CD4-positive, alpha-beta T cell (primary cell): ENCODE data around the gene EIF5A. TPM values are rescaled to one million over a fixed set of nuclear protein-coding genes. Genes with fewer than 3 reads are reported as not detected.
"Not testable (repeated sequence)": the region's sequence is repeated elsewhere in the genome, so short reads cannot be mapped to it uniquely, and the experiment has no call there.

ENCODE experiments used
- ATAC-seq: fragments of 200-7000 bp; cut with Tn5 transposase; one replicate; pipeline ENCODE4 v1.10.0; 2022; ENCODE audit warnings: mild to moderate bottlenecking; ENCODE audit not compliant: poor library complexity
- CTCF ChIA-PET: fragments of 350-600 bp; sonication (Branson Sonifier 250); formaldehyde crosslinking; loops from one replicate; lab custom pipeline; 2021; ENCODE audit warnings: antibody characterized with exemption, inconsistent platforms; lab: Charles Lee
- POLR2A ChIA-PET: fragments of 350-600 bp; sonication (Branson Sonifier 250); formaldehyde crosslinking; loops from one replicate; lab custom pipeline; 2021; ENCODE audit warnings: antibody characterized with exemption, inconsistent platforms; lab: Charles Lee
- DNase-seq, 14 experiments: peaks; one replicate each; pipeline ENCODE4 v3.0.0-alpha.2; 2013 to 2020; ENCODE audit warnings: mixed read lengths in 2 of 14
- H3K27ac ChIP-seq, 2 donors: one replicate each; pipeline versions ENCODE4 v1.5.1 to v1.7.0; 2013; ENCODE audit warnings: low read length in 2 of 2, low read depth in 1 of 2, mild to moderate bottlenecking in 1 of 2
- H3K27me3 ChIP-seq, 2 experiments: 1 replicate in 1 of 2; 2 replicates in 1 of 2; pipeline versions ENCODE4 v1.6.1 to v1.7.0; 2013; ENCODE audit warnings: low read length in 2 of 2, control low read depth in 1 of 2, mild to moderate bottlenecking in 1 of 2, moderate library complexity in 1 of 2; ENCODE audit not compliant: insufficient read depth in 2 of 2, control insufficient read depth in 1 of 2
- H3K36me3 ChIP-seq: one replicate; pipeline ENCODE4 v1.6.1; 2013; ENCODE audit warnings: low read length, control low read depth; ENCODE audit not compliant: insufficient read depth
- H3K4me1 ChIP-seq: one replicate; pipeline ENCODE4 v1.6.1; 2013; ENCODE audit warnings: low read length, control low read depth; ENCODE audit not compliant: insufficient read depth
- H3K4me3 ChIP-seq: one replicate; pipeline ENCODE4 v1.5.1; 2013; ENCODE audit warnings: mild to moderate bottlenecking, low read length, moderate library complexity
- H3K9me3 ChIP-seq, 2 experiments: 1 replicate in 1 of 2; 2 replicates in 1 of 2; pipeline versions ENCODE4 v1.6.1 to v1.7.0; 2013; ENCODE audit warnings: low read length in 2 of 2, mild to moderate bottlenecking in 2 of 2, control low read depth in 1 of 2, moderate library complexity in 1 of 2; ENCODE audit not compliant: control insufficient read depth in 1 of 2, insufficient read depth in 1 of 2
- H3K27ac Mint-ChIP-seq: one replicate; pipeline ENCODE4 v1.8.0; 2020; ENCODE audit warnings: mixed read lengths
- H3K27me3 Mint-ChIP-seq: one replicate; pipeline ENCODE4 v1.8.0; 2021; ENCODE audit warnings: mixed read lengths
- H3K36me3 Mint-ChIP-seq: one replicate; pipeline ENCODE4 v1.8.0; 2021; ENCODE audit warnings: low read depth, mixed read lengths
- H3K4me1 Mint-ChIP-seq: one replicate; pipeline ENCODE4 v1.8.0; 2021; ENCODE audit warnings: low read depth, mixed read lengths
- H3K4me3 Mint-ChIP-seq: one replicate; pipeline ENCODE4 v1.8.0; 2020; ENCODE audit warnings: mild to moderate bottlenecking, mixed read lengths
- H3K9me3 Mint-ChIP-seq: one replicate; pipeline ENCODE4 v1.8.0; 2020; ENCODE audit warnings: mixed read lengths
- intact Hi-C, 2 experiments: fragments of 100-400 bp; cut with DNase I in 1 of 2; cut with micrococcal nuclease in 1 of 2; formaldehyde crosslinking; loops; one replicate each; pipeline versions ENCODE4 v1.15.1 to v1.9.0; 2023 to 2025; cut with DNase I, micrococcal nuclease
- total RNA-seq, 174 experiments: library from RNA in 2 of 174; stranded (reverse) in 2 of 174; gene quantifications; one replicate each; pipeline ENCODE4 v1.2.3 and lab custom pipeline; 2021 to 2026
- TF ChIP-seq, protein P1 (sequence below): fragments of 200-600 bp; IDR thresholded peaks from one replicate; pipeline ENCODE4 v1.8.0; 2022; ENCODE audit warnings: antibody characterized with exemption, mild to moderate bottlenecking

The EIF5A gene
- total RNA-seq, 2 experiments from 2014 or later, result 471 to 480 TPM

DNA sequence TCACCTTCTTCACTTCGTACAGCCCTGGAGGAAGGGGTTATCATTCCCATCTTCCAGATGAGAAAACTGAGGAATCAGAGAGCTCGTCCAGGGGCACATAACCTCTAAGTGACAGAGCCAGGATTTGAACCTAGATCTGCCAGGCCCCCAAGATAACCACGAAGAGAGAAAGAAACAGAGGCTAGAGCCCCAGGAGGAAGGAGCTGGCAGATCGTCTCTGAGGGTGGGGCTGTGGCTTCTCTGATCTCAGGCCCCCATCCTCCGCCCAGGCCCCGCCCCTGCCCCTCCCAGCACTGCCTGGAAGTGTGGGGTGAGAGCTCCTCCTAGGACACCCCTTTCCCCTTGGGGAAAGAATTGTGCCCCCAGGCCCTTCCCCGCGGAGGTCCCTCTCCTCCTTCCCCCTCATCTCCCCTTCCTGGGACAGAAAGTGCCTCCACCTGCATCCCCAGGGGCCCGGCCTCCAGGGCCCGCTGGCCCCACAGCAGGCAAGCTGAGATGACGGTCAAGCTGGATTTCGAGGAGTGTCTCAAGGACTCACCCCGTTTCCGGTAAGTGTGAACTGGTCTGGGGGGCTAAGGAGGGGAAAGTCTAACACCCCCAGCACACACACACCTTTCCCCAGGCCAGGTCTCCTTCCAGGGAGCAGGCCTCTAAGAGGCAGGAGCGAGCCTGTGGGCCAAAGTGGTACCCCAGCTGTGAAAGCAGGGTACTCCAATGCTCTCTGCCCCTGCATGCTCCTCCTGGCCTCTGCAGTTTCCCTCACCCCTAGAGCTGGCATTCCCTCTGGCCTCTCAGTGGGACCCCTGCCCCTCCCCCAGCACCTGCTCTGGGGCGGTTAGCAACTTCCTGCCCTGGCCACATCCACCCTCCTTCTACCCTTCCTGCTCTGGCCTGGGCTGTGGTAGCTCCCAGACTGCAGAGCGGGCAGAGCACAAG lies 29.1 kb downstream of the EIF5A start, which contains the start of gene ACAP1:
ACAP1 (plus strand) TSS at position 290 of the 936 bp plus-strand sequence; CDS start at position 496, 206 bp downstream.
- peak; percentile 75 to 95 (median 90) for DNase-seq
- Mint-ChIP-seq H3K9me3 (no peaks in the 10 kb centered on the region), H3K36me3 (peaks cover 48% of the 10 kb centered on the region), H3K27ac (peak within 1 kb of the TSS; percentile 91), H3K4me3 (peak within 1 kb of the TSS; percentile 89), H3K4me1 (peaks cover 52% of the 10 kb centered on the region), H3K27me3 (no peaks in the 10 kb centered on the region)
- Histone ChIP-seq H3K4me3 (peak within 1 kb of the TSS; percentile 91), H3K9me3 (no peaks in the 10 kb centered on the region), H3K4me1 (peaks cover 88% of the 10 kb centered on the region), H3K27me3 (no peaks in the 10 kb centered on the region), H3K36me3 (peaks cover 36% of the 10 kb centered on the region), H3K27ac (peak within 1 kb of the TSS; percentile 55 to 64)
- CTCF ChIA-PET, result interaction anchor here (0.9 to 2.5 kb wide), 14 partner anchors 9 to 224 kb away, joined by 3 to 12 read pairs (median 4); partner anchors contain the start of genes GPS2, SENP3, SLC2A4 and TMEM95
- intact Hi-C loops, result loop anchor here in 1 of 2 experiments (2.0 kb wide), 1 partner anchor 14 kb away; no protein-coding TSS in a partner anchor
- TF ChIP-seq, protein P1, sequence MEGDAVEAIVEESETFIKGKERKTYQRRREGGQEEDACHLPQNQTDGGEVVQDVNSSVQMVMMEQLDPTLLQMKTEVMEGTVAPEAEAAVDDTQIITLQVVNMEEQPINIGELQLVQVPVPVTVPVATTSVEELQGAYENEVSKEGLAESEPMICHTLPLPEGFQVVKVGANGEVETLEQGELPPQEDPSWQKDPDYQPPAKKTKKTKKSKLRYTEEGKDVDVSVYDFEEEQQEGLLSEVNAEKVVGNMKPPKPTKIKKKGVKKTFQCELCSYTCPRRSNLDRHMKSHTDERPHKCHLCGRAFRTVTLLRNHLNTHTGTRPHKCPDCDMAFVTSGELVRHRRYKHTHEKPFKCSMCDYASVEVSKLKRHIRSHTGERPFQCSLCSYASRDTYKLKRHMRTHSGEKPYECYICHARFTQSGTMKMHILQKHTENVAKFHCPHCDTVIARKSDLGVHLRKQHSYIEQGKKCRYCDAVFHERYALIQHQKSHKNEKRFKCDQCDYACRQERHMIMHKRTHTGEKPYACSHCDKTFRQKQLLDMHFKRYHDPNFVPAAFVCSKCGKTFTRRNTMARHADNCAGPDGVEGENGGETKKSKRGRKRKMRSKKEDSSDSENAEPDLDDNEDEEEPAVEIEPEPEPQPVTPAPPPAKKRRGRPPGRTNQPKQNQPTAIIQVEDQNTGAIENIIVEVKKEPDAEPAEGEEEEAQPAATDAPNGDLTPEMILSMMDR, result no peak
- ATAC-seq, result peak; percentile 96
- POLR2A ChIA-PET, result interaction anchor here (0.7 to 6.2 kb wide), 34 partner anchors 9 to 350 kb away, joined by 3 to 96 read pairs (median 6); partner anchors contain the start of genes DVL2, FXR2, GABARAP and GPS2

DNA sequence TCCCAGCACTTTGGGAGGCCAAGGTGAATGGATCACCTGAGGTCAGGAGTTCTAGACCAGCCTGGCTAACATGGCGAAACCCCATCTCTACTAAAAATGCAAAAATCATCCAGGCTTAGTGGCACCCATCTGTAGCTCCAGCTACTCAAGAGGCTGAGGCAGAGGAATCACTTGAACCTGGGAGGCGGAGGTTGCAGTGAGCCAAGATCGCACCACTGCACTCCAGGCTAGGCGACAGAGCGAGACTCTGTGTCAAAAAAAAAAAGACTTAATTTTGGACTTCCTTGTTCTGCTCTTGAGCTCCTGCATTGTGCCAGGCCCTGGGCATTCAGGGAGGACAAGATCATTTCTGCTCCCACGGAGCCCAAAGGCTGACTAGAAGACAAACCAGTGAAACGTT lies 30.2 kb downstream of the EIF5A start:
- ATAC-seq, H3K9me3 ChIP-seq, H3K27me3 ChIP-seq, H3K27me3 Mint-ChIP-seq, H3K9me3 Mint-ChIP-seq, DNase-seq: not testable (repeated sequence)
- peak overlapping the region in 1 of 2 donors; percentile 64 for H3K27ac ChIP-seq
- CTCF ChIA-PET, result interaction anchor here (1.8 to 2.5 kb wide), 5 partner anchors 13 to 223 kb away, joined by 7 to 12 read pairs (median 10); partner anchors contain the start of genes SENP3 and TMEM95
- H3K4me3 Mint-ChIP-seq, result peak overlapping the region; percentile 89
- POLR2A ChIA-PET, result interaction anchor here (0.6 to 6.2 kb wide), 22 partner anchors 7 to 885 kb away, joined by 3 to 96 read pairs (median 8); partner anchors contain the start of genes GABARAP, GPS2, KCTD11 and NEURL4
- H3K27ac Mint-ChIP-seq, result peak overlapping the region; percentile 91
- H3K36me3 ChIP-seq, result peaks cover 47% of the 10 kb centered on the region
- H3K36me3 Mint-ChIP-seq, result peaks cover 56% of the 10 kb centered on the region
- peaks cover 46% of the 10 kb centered on the region for H3K4me1 Mint-ChIP-seq
- peak overlapping the region; percentile 91 for H3K4me3 ChIP-seq
- intact Hi-C loops, result loop anchor here in 1 of 2 experiments (2.0 kb wide), 1 partner anchor 13 kb away; no protein-coding TSS in a partner anchor
- peaks cover 86% of the 10 kb centered on the region for H3K4me1 ChIP-seq

DNA sequence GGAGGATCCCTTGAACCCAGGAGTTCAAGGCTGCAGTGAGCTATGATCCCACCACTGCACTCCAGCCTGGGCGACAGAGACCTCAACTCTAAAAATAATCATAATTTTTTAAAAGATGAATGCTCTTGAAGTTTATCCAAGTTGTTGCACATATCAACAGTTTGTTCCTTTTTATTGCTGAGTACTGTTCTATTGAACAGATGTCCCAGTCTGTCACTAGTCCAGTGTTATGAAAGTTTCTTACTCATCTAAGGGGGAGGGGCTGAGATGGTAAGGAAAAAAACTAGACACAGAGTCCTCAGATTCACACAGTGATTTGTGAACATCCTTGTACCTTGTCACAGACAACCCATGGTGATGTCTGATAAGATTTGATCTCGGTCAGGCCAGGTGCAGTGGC lies 32.8 kb downstream of the EIF5A start:
- no peak for ATAC-seq
- intact Hi-C loops, result no loop called here
- ChIA-PET CTCF (no interaction called here), POLR2A (interaction anchor here (1.1 to 2.5 kb wide), 2 partner anchors 10 to 98 kb away, joined by 3 to 9 read pairs; partner anchors contain the start of gene GABARAP)
- Mint-ChIP-seq H3K4me1 (peaks cover 38% of the 10 kb centered on the region), H3K27ac (peak overlapping the region; percentile 57), H3K27me3 (no peaks in the 10 kb centered on the region), H3K36me3 (peaks cover 80% of the 10 kb centered on the region), H3K4me3 (peak overlapping the region; percentile 21), H3K9me3 (no peaks in the 10 kb centered on the region)
- DNase-seq, result no peak
- Histone ChIP-seq H3K9me3 (no peaks in the 10 kb centered on the region), H3K36me3 (peaks cover 72% of the 10 kb centered on the region), H3K27ac (no peak overlapping the region), H3K27me3 (no peaks in the 10 kb centered on the region), H3K4me1 (peaks cover 69% of the 10 kb centered on the region), H3K4me3 (no peak overlapping the region)
- TF ChIP-seq, protein P1, result no peak
